ENCODE results near the gene ANKMY1.

ANKMY1 gene

GRCh38 chr2:240557808-240558207 is at the start of gene ANKMY1:
TSS of gene ANKMY1 (minus strand) at chr2:240557988. CDS start at chr2:240557335, 653 bp downstream.
- Mint-ChIP-seq H3K9me3 (no peaks in the 10 kb centered on the region), H3K27me3 (no peaks in the 10 kb centered on the region), H3K27ac (no peak within 1 kb of the TSS), H3K4me1 (peaks cover 70% of the 10 kb centered on the region), H3K4me3 (peak within 1 kb of the TSS; percentile 89 to 96)
- peak; percentile 33 for ATAC-seq
- DNase-seq = peak; percentile 68

GRCh38 chr2:240605867-240606743 is 48.3 kb upstream of the ANKMY1 start:
- H3K4me3 Mint-ChIP-seq = no peak overlapping the region
- DNase-seq = no peak
- H3K9me3 Mint-ChIP-seq = no peaks in the 10 kb centered on the region
- peak overlapping the region in 1 of 2 donors; percentile 62 for H3K27ac Mint-ChIP-seq
- ATAC-seq = no peak
- peaks cover 6% of the 10 kb centered on the region for H3K4me1 Mint-ChIP-seq
- H3K27me3 Mint-ChIP-seq = no peaks in the 10 kb centered on the region

- no peaks in the 10 kb centered on the region for H3K9me3 Mint-ChIP-seq
- DNase-seq (no peak), ATAC-seq (no peak)
- H3K27me3 Mint-ChIP-seq = no peaks in the 10 kb centered on the region
- H3K4me1 Mint-ChIP-seq = peaks cover 6% of the 10 kb centered on the region
- peak overlapping the region; percentile 36 to 62 for H3K27ac Mint-ChIP-seq
- H3K4me3 Mint-ChIP-seq = no peak overlapping the region
Measured at GRCh38 chr2:240604939-240605716, 47.3 kb upstream of the ANKMY1 start.

- peak overlapping the region in 1 of 2 donors; percentile 36 for H3K27ac Mint-ChIP-seq
- no peak for DNase-seq
- H3K4me1 Mint-ChIP-seq = peaks cover 6% of the 10 kb centered on the region
- no peaks in the 10 kb centered on the region for H3K27me3 Mint-ChIP-seq
- no peaks in the 10 kb centered on the region for H3K9me3 Mint-ChIP-seq
- no peak for ATAC-seq
- H3K4me3 Mint-ChIP-seq = no peak overlapping the region
Measured at GRCh38 chr2:240604291-240604938, 46.6 kb upstream of the ANKMY1 start.

GRCh38 chr2:240603846-240604245 is 46.1 kb upstream of the ANKMY1 start:
- ATAC-seq (no peak), DNase-seq (no peak)
- Mint-ChIP-seq H3K27me3 (no peaks in the 10 kb centered on the region), H3K4me3 (no peak overlapping the region), H3K4me1 (peaks cover under 1% of the 10 kb centered on the region), H3K9me3 (no peaks in the 10 kb centered on the region), H3K27ac (peak overlapping the region in 1 of 2 donors; percentile 68)

GRCh38 chr2:240603081-240603835 is 45.5 kb upstream of the ANKMY1 start:
- no peak for DNase-seq
- no peaks in the 10 kb centered on the region for H3K27me3 Mint-ChIP-seq
- peak overlapping the region in 1 of 2 donors; percentile 60 for H3K27ac Mint-ChIP-seq
- peak; percentile 8 for ATAC-seq
- no peak overlapping the region for H3K4me3 Mint-ChIP-seq
- H3K4me1 Mint-ChIP-seq = no peaks in the 10 kb centered on the region
- no peaks in the 10 kb centered on the region for H3K9me3 Mint-ChIP-seq

GRCh38 chr2:240602266-240603050 is 44.7 kb upstream of the ANKMY1 start:
- Mint-ChIP-seq H3K4me1 (no peaks in the 10 kb centered on the region), H3K9me3 (no peaks in the 10 kb centered on the region), H3K4me3 (no peak overlapping the region), H3K27ac (peak overlapping the region in 1 of 2 donors; percentile 60), H3K27me3 (no peaks in the 10 kb centered on the region)
- ATAC-seq = no peak
- DNase-seq = no peak

- H3K27me3 Mint-ChIP-seq = no peaks in the 10 kb centered on the region
- H3K4me3 Mint-ChIP-seq = no peak overlapping the region
- no peaks in the 10 kb centered on the region for H3K9me3 Mint-ChIP-seq
- H3K4me1 Mint-ChIP-seq = no peaks in the 10 kb centered on the region
- DNase-seq (no peak), ATAC-seq (no peak)
- H3K27ac Mint-ChIP-seq = no peak overlapping the region
Measured at GRCh38 chr2:240601831-240602160, 44.0 kb upstream of the ANKMY1 start.

GRCh38 chr2:240601061-240601830 is 43.5 kb upstream of the ANKMY1 start:
- H3K4me1 Mint-ChIP-seq = no peaks in the 10 kb centered on the region
- ATAC-seq (no peak), DNase-seq (no peak)
- no peak overlapping the region for H3K27ac Mint-ChIP-seq
- H3K4me3 Mint-ChIP-seq = no peak overlapping the region
- no peaks in the 10 kb centered on the region for H3K27me3 Mint-ChIP-seq
- no peaks in the 10 kb centered on the region for H3K9me3 Mint-ChIP-seq

- ATAC-seq = no peak
- Mint-ChIP-seq H3K9me3 (no peaks in the 10 kb centered on the region), H3K27ac (no peak overlapping the region), H3K27me3 (no peaks in the 10 kb centered on the region), H3K4me3 (no peak overlapping the region), H3K4me1 (no peaks in the 10 kb centered on the region)
- DNase-seq = no peak
Measured at GRCh38 chr2:240600451-240600961, 42.7 kb upstream of the ANKMY1 start.

GRCh38 chr2:240599141-240599583 is 41.4 kb upstream of the ANKMY1 start:
- no peak overlapping the region for H3K4me3 Mint-ChIP-seq
- ATAC-seq = no peak
- H3K27ac Mint-ChIP-seq = peak overlapping the region; percentile 92 to 94
- no peaks in the 10 kb centered on the region for H3K9me3 Mint-ChIP-seq
- H3K4me1 Mint-ChIP-seq = no peaks in the 10 kb centered on the region
- H3K27me3 Mint-ChIP-seq = no peaks in the 10 kb centered on the region
- no peak for DNase-seq

GRCh38 chr2:240598311-240598911 is 40.6 kb upstream of the ANKMY1 start:
- H3K4me3 Mint-ChIP-seq = no peak overlapping the region
- H3K27me3 Mint-ChIP-seq = no peaks in the 10 kb centered on the region
- H3K4me1 Mint-ChIP-seq = no peaks in the 10 kb centered on the region
- no peaks in the 10 kb centered on the region for H3K9me3 Mint-ChIP-seq
- DNase-seq = no peak
- peak overlapping the region in 1 of 2 donors; percentile 42 for H3K27ac Mint-ChIP-seq
- ATAC-seq = no peak

- ATAC-seq (no peak), DNase-seq (no peak)
- Mint-ChIP-seq H3K27ac (no peak overlapping the region), H3K27me3 (no peaks in the 10 kb centered on the region), H3K9me3 (no peaks in the 10 kb centered on the region), H3K4me3 (no peak overlapping the region), H3K4me1 (no peaks in the 10 kb centered on the region)
Measured at GRCh38 chr2:240597419-240598181, 39.8 kb upstream of the ANKMY1 start.
